HG03439 (cell line): Measurements from ENCODE around the gene TUBA1C.
"Not testable (repeated sequence)": the region's sequence is repeated elsewhere in the genome, so short reads cannot be mapped to it uniquely, and the experiment has no call there.

Experiments
- ATAC-seq: cut with Tn5 transposase; IDR thresholded peaks from one replicate; pipeline ENCODE4 v1.9.1; 2021; ENCODE audit warnings: mild to moderate bottlenecking, moderate library complexity; ENCODE audit not compliant: unreplicated experiment

The TUBA1C gene

DNA sequence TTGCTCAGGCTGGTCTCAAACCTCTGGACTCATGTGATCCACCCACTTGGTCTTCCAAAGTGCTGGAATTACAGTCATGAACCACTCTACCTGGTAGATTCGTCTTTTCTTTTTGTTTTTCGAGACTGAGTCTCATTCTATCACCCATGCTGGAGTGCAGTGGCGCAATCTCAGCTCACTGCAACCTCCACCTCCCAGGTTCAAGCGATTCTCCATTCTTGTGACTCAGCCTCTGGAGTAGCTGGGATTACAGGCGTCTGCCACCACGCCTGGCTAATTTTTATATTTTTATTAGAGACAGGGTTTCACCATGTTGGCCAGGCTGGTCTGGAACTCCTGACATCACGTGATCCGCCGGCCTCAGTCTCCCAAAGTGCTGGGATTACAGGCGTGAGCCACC, 9.4 kb upstream of the TUBA1C start:
- not testable (repeated sequence) for ATAC-seq

GRCh38 chr12:49255857-49256637, 8.8 kb upstream of the TUBA1C start:
- no peak for ATAC-seq

- not testable (repeated sequence) for ATAC-seq
These were observed 7.2 kb upstream of the TUBA1C start for GRCh38 chr12:49257508-49258184.

- ATAC-seq, result no peak
These were observed 5.4 kb upstream of the TUBA1C start for GRCh38 chr12:49259452-49259851.

GRCh38 chr12:49260166-49260565, 4.7 kb upstream of the TUBA1C start:
- no peak for ATAC-seq

DNA sequence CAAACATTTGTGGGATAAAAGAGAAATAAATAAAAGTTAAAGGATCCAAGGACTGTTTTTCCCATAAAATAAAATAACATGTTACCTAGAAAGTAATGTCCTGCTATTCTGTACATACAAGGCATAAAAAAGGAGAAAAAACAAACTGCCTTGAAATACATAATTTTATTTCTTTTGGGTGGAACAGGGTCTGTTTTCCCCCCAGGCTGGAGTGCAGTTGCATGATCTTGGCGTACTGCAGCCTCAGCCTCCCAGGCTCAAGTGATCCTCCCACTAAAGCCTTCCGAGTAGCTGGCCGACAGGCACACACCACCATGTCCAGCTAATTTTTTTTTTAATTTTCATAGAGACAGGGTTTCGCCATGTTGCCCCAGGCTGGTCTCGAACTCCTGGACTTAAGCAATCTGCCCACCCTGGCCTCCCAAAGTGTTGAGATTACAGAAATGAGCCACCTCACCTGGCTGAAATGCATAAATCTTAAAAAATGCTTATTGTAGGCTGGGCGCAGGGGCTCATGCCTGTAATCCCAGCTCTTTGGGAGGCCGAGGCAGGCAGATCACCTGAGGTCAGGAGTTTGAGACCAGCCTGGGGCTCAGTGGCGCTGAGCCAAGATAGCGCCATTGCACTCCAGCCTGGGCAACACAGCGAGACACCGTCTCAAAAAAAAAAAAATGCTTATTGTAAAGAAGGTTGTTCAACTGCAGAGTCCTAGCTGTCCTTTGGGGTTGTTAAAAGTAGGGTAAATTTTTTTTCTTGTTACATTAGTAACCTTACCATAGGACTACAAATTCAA, 4.1 kb upstream of the TUBA1C start:
- no peak for ATAC-seq

DNA sequence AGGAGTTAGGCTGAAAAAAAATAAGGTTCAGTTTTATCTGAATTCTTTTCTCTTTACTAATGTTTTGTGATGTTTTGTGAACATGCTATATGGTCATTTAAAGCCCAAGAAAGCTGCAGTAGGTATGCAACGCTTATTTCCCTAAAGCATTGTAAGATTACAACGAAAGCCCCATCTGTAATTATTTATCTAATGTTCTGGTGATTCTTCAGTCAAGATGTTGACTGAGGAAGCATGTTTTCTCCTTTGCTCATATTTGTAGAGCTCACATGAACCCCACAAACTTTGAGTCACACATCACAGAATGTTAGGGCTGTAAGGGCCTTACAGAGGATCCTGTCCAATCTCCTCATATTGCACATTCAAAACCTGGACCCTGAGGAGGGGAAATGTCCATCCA, 3.2 kb upstream of the TUBA1C start:
- no peak for ATAC-seq

- ATAC-seq, result no peak
These were observed 1.5 kb upstream of the TUBA1C start for GRCh38 chr12:49263400-49263763.

- ATAC-seq, result peak; percentile 25
These were observed 413 bp upstream of the TUBA1C start for GRCh38 chr12:49264466-49264872.

- not testable (repeated sequence) for ATAC-seq
These were observed 4.3 kb downstream of the TUBA1C start for GRCh38 chr12:49269191-49269590.

DNA sequence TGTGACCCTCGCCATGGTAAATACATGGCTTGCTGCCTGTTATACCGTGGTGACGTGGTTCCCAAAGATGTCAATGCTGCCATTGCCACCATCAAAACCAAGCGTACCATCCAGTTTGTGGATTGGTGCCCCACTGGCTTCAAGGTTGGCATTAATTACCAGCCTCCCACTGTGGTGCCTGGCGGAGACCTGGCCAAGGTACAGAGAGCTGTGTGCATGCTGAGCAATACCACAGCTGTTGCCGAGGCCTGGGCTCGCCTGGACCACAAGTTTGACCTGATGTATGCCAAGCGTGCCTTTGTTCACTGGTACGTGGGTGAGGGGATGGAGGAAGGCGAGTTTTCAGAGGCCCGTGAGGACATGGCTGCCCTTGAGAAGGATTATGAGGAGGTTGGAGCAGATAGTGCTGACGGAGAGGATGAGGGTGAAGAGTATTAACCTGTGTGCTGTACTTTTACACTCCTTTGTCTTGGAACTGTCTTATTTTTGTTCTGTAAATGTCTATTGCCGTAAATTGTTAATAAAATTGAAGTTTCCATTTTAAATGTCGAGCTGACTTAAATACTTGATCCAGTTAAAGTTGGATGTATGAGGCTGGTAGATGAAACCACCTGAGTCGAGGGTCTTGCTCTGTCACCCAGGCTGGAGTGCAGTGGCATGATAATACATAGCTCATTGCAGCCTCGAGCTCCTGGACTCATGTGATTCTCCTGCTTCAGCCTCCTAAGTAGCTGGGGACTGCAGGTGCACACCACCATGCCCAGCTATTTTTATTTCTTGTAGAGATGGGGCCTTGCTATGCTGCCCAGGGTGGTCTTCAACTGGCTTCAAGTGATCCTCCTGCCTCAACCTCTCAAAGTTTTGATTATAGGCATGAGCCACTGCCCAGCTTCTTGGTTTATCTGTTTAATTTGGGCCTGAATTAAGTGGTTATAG, 8.2 kb downstream of the TUBA1C start:
- no peak for ATAC-seq

DNA sequence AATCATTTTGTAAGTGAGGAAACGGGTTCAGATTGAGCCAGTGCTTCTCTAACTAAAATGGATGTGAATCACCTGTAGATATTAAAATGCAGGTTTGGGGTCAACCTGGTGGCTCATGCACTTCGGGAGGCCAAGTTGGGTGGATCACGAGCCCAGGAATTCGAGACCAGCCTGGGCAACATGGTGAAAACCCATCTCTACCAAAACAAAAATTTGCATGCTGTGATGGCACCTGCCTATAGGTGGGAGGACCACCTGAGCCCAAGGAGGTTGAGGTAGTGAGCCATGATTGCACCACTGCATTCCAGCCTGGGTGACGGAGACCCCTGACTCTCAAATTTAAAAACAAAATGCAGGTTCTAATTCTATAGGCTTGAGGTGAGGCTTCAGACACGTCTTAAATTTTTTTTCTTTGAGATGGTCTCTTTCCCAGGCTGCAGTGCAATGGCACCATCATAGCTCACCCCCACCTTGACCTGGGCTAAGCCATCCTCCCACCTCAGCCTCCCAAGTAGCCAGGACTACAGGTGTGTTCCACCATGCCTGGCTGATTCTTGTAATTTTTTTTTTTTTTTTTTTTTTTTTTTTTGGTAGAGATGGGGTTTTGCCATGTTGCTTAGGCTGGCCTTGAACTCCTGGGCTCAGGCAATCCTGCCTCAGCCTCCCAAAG, 9.0 kb downstream of the TUBA1C start:
- ATAC-seq, result no peak

DNA sequence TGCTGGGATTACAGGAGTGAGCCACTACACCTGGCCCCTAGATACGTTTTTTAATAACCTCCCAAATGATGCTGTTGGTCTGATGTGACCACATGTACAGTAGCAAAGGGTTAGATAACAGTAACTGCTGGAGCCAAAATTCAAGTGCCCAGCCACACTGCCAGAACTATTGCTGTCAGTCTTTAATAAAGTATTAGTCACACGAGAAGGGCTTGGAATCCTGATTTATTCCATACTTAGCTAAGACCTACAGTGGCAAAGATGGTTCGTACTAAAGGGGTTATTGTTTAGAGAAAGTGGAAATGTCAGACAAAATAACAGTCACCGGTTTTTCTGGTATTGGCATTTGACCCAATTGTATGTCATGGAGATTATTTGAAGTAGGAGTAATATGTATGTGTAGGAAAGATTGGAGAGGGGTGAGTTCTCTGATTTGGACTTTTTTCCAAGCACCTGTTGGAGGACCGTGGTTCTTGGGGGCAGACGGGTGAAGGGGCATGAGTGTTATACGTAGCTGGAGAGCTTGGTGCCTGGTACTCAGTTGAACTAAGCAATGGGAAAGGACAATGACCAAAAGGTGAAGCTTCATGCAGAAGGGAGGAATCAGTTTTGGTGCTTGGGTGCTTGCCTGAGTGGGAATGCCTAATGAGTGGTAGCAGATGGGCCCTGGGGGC, 9.7 kb downstream of the TUBA1C start:
- ATAC-seq, result no peak

DNA sequence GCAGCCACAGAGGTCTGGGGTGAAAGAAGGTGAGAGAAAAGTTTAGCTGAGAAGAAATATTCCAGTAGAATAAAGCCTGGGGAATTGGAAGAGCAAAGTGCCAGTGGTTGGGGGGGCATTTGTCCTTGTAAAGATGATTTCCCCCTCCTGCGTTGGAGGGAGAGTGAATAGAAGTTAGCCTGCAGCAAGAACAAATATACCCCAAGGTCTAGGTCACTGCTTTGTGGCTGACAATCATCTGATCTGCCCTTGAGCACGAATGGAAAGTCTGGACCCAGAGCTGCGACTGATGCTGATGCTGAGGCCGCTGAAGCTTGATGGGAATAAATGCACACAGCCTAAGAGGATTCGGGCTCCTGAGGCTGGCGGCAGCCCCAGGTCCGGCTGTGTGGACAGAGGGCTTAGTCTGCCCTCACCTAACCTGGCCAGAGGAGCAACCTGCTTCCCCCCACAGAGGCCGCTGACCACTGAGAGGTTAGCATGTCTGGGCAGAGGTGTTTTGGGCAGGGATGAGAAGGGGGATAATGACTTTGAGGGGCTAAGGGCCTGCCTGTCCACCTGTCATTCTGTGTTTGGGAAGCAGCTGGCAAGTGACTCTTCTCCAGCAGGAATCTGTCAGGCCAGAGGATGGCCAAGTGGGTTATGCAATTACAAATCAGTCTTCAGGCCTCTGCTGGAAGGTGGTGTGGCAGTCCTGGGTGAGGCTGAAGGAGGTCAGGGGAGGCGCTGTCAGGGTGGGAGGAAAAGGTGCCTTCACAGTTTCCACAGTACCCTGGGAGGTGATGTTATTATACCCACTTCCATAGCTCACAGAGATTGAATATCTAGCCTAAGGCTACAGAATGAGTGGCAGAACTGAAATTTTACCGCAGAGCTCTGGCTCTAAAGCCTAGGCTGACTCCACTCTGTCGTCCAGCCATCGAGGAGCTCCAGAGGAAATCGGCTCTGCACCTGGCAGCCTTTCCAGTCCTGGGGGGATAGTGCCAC, 11.7 kb downstream of the TUBA1C start:
- no peak for ATAC-seq

DNA sequence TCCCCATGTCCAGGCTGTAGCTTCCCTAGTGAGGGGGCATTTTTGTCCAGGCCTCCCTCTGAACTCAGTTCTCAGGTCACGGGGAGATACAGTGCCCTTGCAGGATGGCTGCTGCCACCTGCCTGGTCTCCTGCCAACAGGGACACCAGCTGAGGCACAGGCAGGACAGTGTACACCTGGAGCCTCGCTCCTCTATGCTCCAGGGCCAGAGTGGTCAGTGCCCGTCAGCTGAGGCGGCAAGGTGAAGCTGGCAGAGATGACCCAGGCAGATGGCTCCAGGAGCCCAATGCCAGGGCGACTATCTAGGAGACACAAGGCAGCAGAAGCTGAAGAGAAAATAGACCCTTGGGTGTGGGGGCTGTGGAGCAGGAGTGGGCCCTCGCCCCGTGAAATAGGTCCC, 12.6 kb downstream of the TUBA1C start:
- no peak for ATAC-seq

GRCh38 chr12:49279706-49280159, 14.9 kb downstream of the TUBA1C start:
- no peak for ATAC-seq

DNA sequence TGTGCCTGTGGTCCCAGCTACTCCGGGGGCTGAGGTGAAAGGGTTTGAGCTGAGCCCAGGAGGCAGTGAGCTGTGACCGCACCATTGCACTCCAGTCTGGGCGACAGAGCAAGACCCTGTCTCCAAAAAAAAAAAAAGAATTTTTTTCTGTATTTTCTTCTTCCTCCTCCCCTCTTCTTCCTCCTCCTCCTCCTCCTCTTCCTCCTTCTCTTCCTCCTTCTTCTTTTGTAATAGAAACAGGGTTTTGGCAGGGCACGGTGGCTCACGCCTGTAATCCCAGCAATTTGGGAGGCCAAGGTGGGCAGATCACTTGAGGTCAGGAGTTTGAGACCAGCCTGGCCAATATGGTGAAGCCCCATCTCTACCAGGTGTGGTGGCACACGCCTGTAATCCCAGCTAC, 15.7 kb downstream of the TUBA1C start:
- ATAC-seq, result not testable (repeated sequence)

DNA sequence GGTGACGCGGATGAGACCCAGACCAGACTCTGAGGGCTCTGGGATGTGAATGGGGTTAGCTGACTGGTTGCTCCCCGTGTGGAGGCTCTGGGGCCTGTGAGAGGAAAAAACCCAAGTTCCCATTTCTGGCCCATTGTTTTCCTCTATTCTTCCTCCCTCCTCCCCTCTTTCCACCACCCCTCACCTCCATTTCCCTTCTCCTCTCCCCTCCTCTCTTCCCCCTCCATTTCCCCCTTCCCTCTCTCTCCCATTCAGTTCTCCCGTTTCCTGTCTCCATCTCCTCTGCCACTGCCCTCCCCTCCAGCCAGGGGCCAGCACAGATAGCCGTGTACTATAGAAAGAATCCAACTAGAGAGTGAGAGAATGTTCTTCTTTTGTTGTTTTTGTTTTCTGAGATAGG, 17.4 kb downstream of the TUBA1C start:
- no peak for ATAC-seq
